GM12875 (cell line): ENCODE results near the gene MEIS1.

Experiments
- H3K4me3 ChIP-seq: one replicate; pipeline ENCODE4 v1.5.1; 2011; ENCODE audit warnings: low read depth, low read length, control low read depth
- CTCF ChIP-seq: IDR thresholded peaks from 2 replicates; pipeline ENCODE4 v1.5.1; 2011; ENCODE audit warnings: low read depth, mild to moderate bottlenecking, control low read depth, inconsistent platforms, low read length, moderate library complexity, borderline replicate concordance; ENCODE audit not compliant: insufficient read depth

The MEIS1 gene

GRCh38 chr2:66408905-66409304 lies 26.0 kb upstream of the MEIS1 start:
- no peak overlapping the region for H3K4me3 ChIP-seq
- no peak for TF ChIP-seq CTCF

- no peak overlapping the region for H3K4me3 ChIP-seq
- TF ChIP-seq CTCF, result no peak
These were observed 22.1 kb upstream of the MEIS1 start for GRCh38 chr2:66412874-66413273.

GRCh38 chr2:66414896-66415295 lies 20.0 kb upstream of the MEIS1 start:
- TF ChIP-seq CTCF, result no peak

GRCh38 chr2:66418381-66418780 lies 16.5 kb upstream of the MEIS1 start:
- TF ChIP-seq CTCF, result no peak

More at GRCh38 chr2:66414896-66415295, 20.0 kb upstream of the MEIS1 start:
- H3K4me3 ChIP-seq, result no peak overlapping the region

GRCh38 chr2:66421612-66422011 lies 13.3 kb upstream of the MEIS1 start:
- H3K4me3 ChIP-seq, result no peak overlapping the region
- no peak for TF ChIP-seq CTCF

More at GRCh38 chr2:66418381-66418780, 16.5 kb upstream of the MEIS1 start:
- no peak overlapping the region for H3K4me3 ChIP-seq

GRCh38 chr2:66423391-66424124 lies 11.4 kb upstream of the MEIS1 start:
- H3K4me3 ChIP-seq, result no peak overlapping the region
- no peak for TF ChIP-seq CTCF
